Measurements from ENCODE around the gene PCDHB5.

GRCh38 chr5:141150224-141150992 is 15.4 kb downstream of the PCDHB5 start:
- TF ChIP-seq CTCF (IDR thresholded peaks at IDR 0.05; ENCODE audit: low read length) (no peak), EZH2phosphoT487 (IDR thresholded peaks at IDR 0.05; ENCODE audit: low read length) (no peak)
